SU-DHL-6 (cell line): ENCODE measurements around the gene DNAJB2.
"Not testable (repeated sequence)": the region's sequence is repeated elsewhere in the genome, so short reads cannot be mapped to it uniquely, and the experiment has no call there.

Experiments used
- H2AFZ ChIP-seq: fragments of 200-600 bp; sonication (generic); 2 replicates; pipeline ENCODE4 v1.6.1; 2014; ENCODE audit warnings: low read depth, mild to moderate bottlenecking, moderate library complexity, mixed read lengths, antibody characterized with exemption, low read length; ENCODE audit not compliant: severe bottlenecking
- H3F3A ChIP-seq: fragments of 200-600 bp; shearing (Covaris generic); 2 replicates; pipeline ENCODE4 v1.6.0; 2016; ENCODE audit warnings: antibody characterized with exemption, mild to moderate bottlenecking; ENCODE audit not compliant: insufficient read depth
- H3K27ac ChIP-seq: fragments of 200-600 bp; sonication (generic); 2 replicates; pipeline ENCODE4 v1.5.1; 2016; ENCODE audit warnings: low read depth, mild to moderate bottlenecking, low read length, moderate library complexity, mixed read lengths
- H3K27me3 ChIP-seq: fragments of 200-600 bp; sonication (generic), shearing (Covaris generic); 2 replicates; pipeline ENCODE4 v1.6.0; 2014; ENCODE audit warnings: mild to moderate bottlenecking, low read length
- H3K36me3 ChIP-seq: fragments of 200-600 bp; sonication (generic); 2 replicates; pipeline ENCODE4 v1.6.1; 2014; ENCODE audit warnings: mild to moderate bottlenecking, low read length, mixed read lengths
- H3K4me2 ChIP-seq: fragments of 300-600, 200-600 bp; shearing (Covaris generic), sonication (generic); 2 replicates; pipeline ENCODE4 v1.6.0; 2014; ENCODE audit warnings: low read length, low read depth, mild to moderate bottlenecking; ENCODE audit not compliant: poor library complexity, severe bottlenecking
- H3K4me3 ChIP-seq: fragments of 200-600 bp; sonication (generic); 2 replicates; pipeline ENCODE4 v1.5.1; 2014; ENCODE audit warnings: antibody characterized with exemption, low read length, mild to moderate bottlenecking, mixed read lengths; ENCODE audit not compliant: insufficient read depth, poor library complexity, severe bottlenecking
- H3K79me2 ChIP-seq: fragments of 200-600 bp; sonication (generic); 2 replicates; pipeline ENCODE4 v1.6.1; 2014; ENCODE audit warnings: mild to moderate bottlenecking, low read length, moderate library complexity; ENCODE audit not compliant: insufficient read depth
- H3K9ac ChIP-seq: fragments of 200-600 bp; sonication (generic); 2 replicates; pipeline ENCODE4 v1.7.0; 2014; ENCODE audit warnings: mild to moderate bottlenecking, low read length
- H3K9me2 ChIP-seq: fragments of 200-600 bp; sonication (generic); replicated peaks from 2 replicates; pipeline ENCODE4 v1.6.1; 2014; ENCODE audit warnings: low read length; ENCODE audit not compliant: insufficient read depth
- H3K9me3 ChIP-seq: fragments of 200-600 bp; sonication (generic); 2 replicates; pipeline ENCODE4 v1.6.1; 2014; ENCODE audit warnings: low read length, mixed read lengths; ENCODE audit not compliant: insufficient read depth
- H4K20me1 ChIP-seq: fragments of 200-600 bp; sonication (generic); 2 replicates; pipeline ENCODE4 v1.6.1; 2014; ENCODE audit warnings: low read depth, mild to moderate bottlenecking, antibody characterized with exemption, low read length, moderate library complexity, mixed read lengths
- EZH2phosphoT487 ChIP-seq: fragments of 200-600 bp; sonication (generic), shearing (Covaris generic); conservative IDR thresholded peaks from 2 replicates; pipeline ENCODE4 v1.6.1; 2018; ENCODE audit warnings: mild to moderate bottlenecking, antibody characterized with exemption, low read length, moderate library complexity, mixed read lengths
- TF ChIP-seq, protein P1 (sequence below): fragments of 200-600 bp; sonication (generic); IDR thresholded peaks from one replicate; pipeline ENCODE4 v1.5.1; 2017; ENCODE audit warnings: antibody characterized with exemption, mild to moderate bottlenecking, low read length, moderate library complexity; ENCODE audit not compliant: insufficient read depth, poor library complexity, severe bottlenecking

DNAJB2 gene

GRCh38 chr2:219285373-219285735, 6.2 kb downstream of the DNAJB2 start:
- Histone ChIP-seq H3K27ac (no peak overlapping the region), H2AFZ (no peak overlapping the region), H3F3A (no peaks in the 10 kb centered on the region), H3K36me3 (no peaks in the 10 kb centered on the region), H3K27me3 (no peaks in the 10 kb centered on the region), H3K4me3 (no peak overlapping the region), H3K4me2 (no peak overlapping the region), H3K79me2 (no peaks in the 10 kb centered on the region), H3K9me3 (no peaks in the 10 kb centered on the region), H3K9ac (no peak overlapping the region), H4K20me1 (no peaks in the 10 kb centered on the region), H3K9me2 (no peaks in the 10 kb centered on the region)
- TF ChIP-seq, protein P1, sequence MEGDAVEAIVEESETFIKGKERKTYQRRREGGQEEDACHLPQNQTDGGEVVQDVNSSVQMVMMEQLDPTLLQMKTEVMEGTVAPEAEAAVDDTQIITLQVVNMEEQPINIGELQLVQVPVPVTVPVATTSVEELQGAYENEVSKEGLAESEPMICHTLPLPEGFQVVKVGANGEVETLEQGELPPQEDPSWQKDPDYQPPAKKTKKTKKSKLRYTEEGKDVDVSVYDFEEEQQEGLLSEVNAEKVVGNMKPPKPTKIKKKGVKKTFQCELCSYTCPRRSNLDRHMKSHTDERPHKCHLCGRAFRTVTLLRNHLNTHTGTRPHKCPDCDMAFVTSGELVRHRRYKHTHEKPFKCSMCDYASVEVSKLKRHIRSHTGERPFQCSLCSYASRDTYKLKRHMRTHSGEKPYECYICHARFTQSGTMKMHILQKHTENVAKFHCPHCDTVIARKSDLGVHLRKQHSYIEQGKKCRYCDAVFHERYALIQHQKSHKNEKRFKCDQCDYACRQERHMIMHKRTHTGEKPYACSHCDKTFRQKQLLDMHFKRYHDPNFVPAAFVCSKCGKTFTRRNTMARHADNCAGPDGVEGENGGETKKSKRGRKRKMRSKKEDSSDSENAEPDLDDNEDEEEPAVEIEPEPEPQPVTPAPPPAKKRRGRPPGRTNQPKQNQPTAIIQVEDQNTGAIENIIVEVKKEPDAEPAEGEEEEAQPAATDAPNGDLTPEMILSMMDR, result no peak
- TF ChIP-seq EZH2phosphoT487, result no peak

DNA sequence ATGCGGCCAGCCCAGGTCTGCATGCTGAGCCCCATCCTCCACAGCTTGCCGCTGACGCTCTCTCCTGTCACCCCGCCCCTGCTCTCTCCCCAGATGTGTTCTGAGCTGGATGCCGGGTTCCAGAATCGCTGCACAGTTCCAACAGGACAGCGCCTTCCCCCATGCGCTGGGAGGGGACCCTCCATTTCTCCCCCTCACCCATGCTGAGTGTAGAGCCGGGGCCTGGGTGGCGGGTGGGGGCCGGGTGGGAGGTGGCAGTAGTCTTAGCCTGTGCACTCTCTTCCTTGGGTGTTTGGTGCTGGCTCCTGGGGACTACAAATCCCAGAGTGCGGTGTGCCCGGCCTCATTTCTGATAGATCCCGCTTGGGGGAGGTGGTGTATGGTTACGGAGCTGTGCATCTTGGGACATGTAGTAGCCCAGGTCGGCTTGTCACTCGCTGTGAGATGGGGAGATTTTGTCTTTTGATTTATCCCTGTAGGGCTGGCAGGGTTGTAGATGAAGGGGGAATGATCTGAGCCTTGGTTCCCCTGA, 6.8 kb downstream of the DNAJB2 start:
- no peak overlapping the region for H3K4me2 ChIP-seq
- H3K79me2 ChIP-seq, result no peaks in the 10 kb centered on the region
- no peaks in the 10 kb centered on the region for H3K9me3 ChIP-seq
- H3K9ac ChIP-seq, result no peak overlapping the region
- TF ChIP-seq, protein P1, result no peak
- TF ChIP-seq EZH2phosphoT487, result no peak
- H3K36me3 ChIP-seq, result no peaks in the 10 kb centered on the region
- no peaks in the 10 kb centered on the region for H3K27me3 ChIP-seq
- H3K4me3 ChIP-seq, result no peak overlapping the region
- H3K9me2 ChIP-seq, result no peaks in the 10 kb centered on the region
- H2AFZ ChIP-seq, result no peak overlapping the region
- H3K27ac ChIP-seq, result no peak overlapping the region
- H3F3A ChIP-seq, result no peaks in the 10 kb centered on the region
- H4K20me1 ChIP-seq, result no peaks in the 10 kb centered on the region

DNA sequence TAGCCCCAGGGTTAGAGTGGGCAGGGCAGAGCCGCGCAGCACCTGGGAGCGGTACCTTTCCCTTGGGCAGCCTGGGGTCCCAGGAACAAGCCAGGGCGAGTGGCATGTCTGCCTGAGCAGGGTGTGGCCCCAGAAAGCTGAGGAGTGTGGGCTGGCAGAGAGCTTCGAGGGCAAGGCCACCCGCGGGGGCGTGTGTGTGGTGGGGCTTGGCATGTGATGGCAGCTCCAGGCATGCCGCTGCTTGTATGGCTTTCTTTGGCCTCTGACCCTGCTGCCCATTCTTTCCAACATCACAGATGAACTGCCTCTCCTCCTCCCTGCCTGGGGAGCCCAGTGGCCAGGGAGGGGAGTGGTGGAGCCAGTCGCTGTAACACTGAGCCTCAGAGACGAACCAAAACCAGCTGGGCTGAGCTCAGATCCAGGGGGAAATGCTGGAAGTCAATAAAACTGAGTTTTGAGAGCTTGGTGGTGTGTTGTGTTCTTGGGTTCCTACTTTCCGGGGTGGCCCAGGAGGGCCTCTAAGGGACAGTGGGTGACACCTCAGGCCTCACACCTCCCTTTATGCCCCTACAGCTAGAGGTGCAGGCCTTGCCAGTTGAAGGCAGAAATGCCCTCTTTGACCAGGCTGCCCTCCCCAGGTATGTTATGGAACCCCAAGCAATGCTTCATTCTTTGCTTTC, 7.4 kb downstream of the DNAJB2 start:
- Histone ChIP-seq H3K4me2 (no peak overlapping the region), H3K27ac (no peak overlapping the region)

DNA sequence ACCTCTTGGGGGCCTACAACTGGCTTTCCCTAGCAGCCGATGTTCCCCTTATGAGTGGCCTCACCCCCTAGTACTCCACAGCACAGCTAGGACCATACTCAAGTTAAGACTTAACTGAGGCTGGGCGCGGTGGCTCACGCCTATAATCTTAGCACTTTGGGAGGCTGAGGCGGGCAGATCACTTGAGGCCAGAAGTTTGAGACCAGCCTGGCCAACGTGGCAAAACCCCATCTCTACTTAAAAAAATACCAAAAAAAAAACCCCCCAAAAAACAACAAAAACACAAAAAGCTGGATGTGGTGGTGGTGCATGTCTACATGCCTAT, 7.9 kb downstream of the DNAJB2 start:
- not testable (repeated sequence) for H4K20me1 ChIP-seq, H3K9ac ChIP-seq, H3K79me2 ChIP-seq, H3K36me3 ChIP-seq, H3K9me2 ChIP-seq, H2AFZ ChIP-seq, H3K9me3 ChIP-seq, H3K4me3 ChIP-seq, H3K27ac ChIP-seq, H3F3A ChIP-seq, H3K4me2 ChIP-seq, H3K27me3 ChIP-seq

More for the DNA sequence above, 7.4 kb downstream of the DNAJB2 start:
- H3K9me2 ChIP-seq, result no peaks in the 10 kb centered on the region
- no peak overlapping the region for H3K4me3 ChIP-seq
- H2AFZ ChIP-seq, result no peak overlapping the region
- no peak overlapping the region for H3K9ac ChIP-seq
- H3K9me3 ChIP-seq, result no peaks in the 10 kb centered on the region
- H3K79me2 ChIP-seq, result no peaks in the 10 kb centered on the region
- H3F3A ChIP-seq, result no peaks in the 10 kb centered on the region
- H4K20me1 ChIP-seq, result no peaks in the 10 kb centered on the region
- no peaks in the 10 kb centered on the region for H3K36me3 ChIP-seq
- TF ChIP-seq, protein P1, result no peak
- TF ChIP-seq EZH2phosphoT487, result no peak
- no peaks in the 10 kb centered on the region for H3K27me3 ChIP-seq
